SHP77 treated with DMSO at 0.1 percent for 48 hours (cell line): Measurements from ENCODE around the gene BZW2.

Source experiments
- DNase-seq: peaks from one replicate; lab custom pipeline; 2025; lab: John Stamatoyannopoulos, UW

Gene BZW2

DNA sequence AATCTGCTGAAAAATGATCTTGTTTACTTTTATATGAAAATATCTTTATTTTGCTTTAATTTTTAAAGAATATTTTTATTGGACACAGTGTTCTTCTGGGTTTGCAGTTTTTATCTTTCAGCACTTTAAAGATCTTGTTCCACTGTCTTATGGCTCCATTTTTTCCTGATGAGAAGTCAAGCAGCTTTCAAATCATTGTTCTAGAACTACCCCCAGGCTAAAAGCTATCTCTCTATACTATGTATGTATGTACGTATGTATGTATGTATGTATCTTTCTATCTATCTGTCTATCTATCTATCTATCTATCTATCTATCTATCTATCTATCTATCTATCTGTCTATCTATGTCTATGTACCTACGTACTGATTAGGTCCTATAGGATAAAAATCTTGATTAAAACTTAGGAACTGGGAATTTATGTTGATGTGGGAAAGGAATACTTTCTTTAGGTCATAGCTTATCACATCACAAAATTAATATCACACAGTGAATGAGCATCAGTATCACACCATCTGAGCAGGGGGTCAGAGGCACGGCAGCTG is 72.2 kb downstream of the BZW2 start:
- no peak for DNase-seq

- no peak for DNase-seq
Observed at GRCh38 chr7:16719699-16720098, 73.7 kb downstream of the BZW2 start.

- no peak for DNase-seq
Observed at GRCh38 chr7:16721541-16721940, 75.6 kb downstream of the BZW2 start.

- no peak for DNase-seq
Observed at GRCh38 chr7:16724344-16724743, 78.4 kb downstream of the BZW2 start.

- no peak for DNase-seq
Observed at GRCh38 chr7:16726189-16726588, 80.2 kb downstream of the BZW2 start.

GRCh38 chr7:16727736-16728135 is 81.8 kb downstream of the BZW2 start:
- no peak for DNase-seq

DNA sequence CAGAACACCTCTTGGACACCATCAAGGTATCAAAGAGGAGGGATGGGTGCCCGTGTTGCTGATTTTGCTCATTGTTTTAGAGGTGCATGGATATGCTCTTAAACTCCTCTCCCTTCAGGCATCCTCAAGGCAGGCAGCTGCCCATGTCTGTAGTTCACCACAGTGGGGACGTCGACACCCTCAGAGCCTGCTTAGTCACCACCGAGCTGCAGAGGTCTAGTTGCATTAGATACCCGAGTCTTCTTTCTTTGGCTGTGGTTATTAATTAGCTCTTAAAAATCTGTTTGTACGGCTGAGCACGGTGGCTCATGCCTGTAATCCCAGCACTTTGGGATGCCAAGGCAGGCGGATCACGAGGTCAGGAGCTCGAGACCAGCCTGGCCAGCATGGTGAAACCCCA is 82.8 kb downstream of the BZW2 start:
- no peak for DNase-seq

DNA sequence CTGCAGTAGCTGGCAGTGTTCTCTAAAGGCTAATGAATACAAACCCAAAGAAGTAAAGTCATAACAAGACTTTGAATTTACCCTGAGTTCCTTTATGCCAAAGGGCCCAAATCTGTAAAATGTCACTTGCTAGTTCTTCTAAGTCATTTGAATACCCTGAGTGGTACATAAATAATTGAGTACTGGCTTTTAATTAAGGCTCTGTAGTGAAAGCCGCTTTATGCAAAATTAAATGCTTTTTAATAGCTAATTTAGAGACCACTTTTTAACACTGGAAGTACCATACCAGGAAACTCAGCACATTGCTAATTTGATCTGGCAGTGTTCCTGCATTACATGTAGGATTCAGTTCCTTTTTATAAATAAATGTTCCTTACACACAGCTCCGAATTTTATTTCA is 83.6 kb downstream of the BZW2 start:
- DNase-seq = no peak

- no peak for DNase-seq
Observed at GRCh38 chr7:16730937-16731336, 85.0 kb downstream of the BZW2 start.

- DNase-seq = no peak
Observed at GRCh38 chr7:16732828-16733227, 86.8 kb downstream of the BZW2 start.

GRCh38 chr7:16734148-16734726 is 88.3 kb downstream of the BZW2 start:
- no peak for DNase-seq

GRCh38 chr7:16735020-16735419 is 89.0 kb downstream of the BZW2 start:
- DNase-seq = no peak

DNA sequence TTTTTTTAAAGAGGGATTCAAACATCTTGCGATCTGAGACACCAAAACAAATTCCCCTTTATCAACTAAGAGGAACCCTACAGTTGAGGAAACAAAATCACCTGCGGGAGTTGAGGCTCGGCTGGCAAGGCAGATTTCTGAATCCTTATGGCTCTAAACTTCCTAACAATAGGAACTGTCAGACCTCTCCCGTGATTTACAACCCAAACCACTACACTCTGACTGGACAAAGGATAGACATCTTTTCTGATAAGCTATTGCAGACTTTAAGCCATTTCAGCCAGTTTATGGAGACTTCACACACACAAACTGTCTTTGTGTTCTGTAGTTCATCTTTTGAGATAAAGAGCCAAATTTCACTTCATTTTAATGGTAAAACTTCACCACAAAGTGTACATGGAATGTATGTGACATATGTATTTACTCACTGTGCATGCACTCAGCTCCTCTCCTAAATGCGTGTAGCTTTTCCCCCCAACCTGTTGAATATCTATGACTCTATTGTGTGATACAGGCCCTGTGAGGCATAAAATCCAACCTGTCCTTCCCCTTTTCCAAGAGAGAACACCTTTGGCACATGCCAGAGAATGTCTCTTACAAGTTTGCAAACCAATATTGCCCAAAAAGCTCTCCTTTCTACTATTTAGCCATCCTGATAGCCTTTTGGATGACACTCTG is 92.2 kb downstream of the BZW2 start:
- no peak for DNase-seq

- no peak for DNase-seq
Observed at GRCh38 chr7:16739863-16740622, 94.1 kb downstream of the BZW2 start.

DNA sequence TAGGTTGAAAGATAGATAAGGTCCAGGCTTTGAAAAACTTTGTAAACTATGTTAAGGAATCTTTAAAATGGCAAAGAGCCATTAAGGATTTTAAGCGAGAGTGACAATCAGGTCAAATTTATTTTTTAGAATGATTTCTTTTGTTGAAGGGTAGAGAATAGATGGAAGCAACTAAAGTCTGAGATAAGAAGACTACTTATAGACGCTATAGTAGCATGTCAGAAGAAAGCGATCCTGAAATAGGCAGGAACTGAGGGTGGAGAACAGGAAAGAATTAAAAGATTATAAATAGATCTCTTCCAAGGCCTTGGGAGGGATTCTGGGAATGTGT is 94.6 kb downstream of the BZW2 start:
- DNase-seq = no peak

- DNase-seq = no peak
Observed at GRCh38 chr7:16740996-16741395, 95.0 kb downstream of the BZW2 start.

DNA sequence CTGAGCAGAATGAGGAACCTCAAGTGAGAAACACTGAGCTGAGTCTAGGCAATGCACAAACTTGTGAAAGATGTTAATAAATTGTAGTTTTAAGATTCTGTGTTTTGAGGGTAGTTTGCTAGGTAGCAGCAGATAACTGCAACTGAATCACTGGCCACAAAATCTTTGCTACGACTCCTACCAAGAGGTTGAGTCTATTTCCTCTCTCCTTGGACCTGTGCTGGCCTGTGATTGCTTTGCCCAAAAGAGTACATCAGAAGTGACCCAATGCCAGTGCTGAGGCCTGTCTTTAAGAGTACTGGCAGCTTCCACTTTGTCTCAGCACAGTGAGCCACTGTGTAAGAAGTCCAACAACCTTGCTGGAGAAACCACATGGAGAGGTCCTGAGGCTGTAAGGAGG is 95.7 kb downstream of the BZW2 start:
- no peak for DNase-seq

- DNase-seq = no peak
Observed at GRCh38 chr7:16742547-16742946, 96.6 kb downstream of the BZW2 start.

DNA sequence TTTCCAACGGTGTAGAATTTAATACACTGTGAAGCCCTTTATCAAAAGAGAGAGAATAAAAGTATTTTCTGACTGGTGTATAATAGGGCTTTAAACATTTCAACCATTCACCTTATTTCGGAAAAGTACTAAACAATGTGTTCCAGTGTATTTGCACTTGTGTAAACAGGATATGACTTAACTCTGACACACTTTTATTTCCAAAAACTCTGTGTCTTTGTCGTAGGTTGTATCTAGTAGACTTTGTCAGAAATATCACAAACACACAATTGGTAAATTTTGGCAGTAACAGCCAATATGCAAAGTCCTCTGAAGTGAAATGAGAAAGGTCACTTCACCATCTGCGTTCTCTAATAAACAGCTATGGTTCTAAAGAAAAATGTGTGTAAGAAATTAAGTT is 97.3 kb downstream of the BZW2 start:
- DNase-seq = no peak

DNA sequence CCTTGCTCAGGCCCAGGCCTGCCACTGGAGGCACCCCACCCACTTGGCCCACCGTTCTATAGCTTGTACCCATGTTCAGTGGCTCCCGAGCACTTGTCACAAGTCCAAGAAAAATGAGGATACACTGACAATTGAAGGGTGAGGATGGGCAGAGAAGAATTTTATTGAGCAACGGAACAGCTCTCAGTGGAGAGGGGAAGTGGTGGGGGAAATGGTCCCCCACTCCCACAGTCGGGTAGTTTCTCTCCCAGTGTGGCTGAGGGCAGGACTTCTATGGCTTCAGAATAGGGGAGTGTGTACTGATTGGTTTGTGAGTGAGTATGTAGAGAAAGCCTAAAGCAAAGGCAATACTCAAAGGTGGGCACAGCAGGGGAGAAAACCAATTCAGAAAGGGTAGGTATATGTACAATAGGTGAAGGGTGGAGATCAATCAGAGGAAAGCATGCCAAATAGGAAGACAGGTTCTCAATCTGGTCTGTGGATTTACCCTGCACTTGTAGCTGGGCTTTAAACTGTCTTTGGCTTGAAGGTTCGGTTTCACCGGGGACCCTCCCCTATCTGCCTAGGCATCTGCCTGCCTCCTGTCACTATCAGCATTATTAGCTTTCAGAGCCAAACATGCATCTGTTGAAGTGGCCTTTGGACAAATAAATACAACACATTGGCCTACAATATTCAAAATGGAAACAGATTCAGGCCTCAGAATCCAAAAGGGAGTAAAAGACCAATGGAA is 98.7 kb downstream of the BZW2 start:
- DNase-seq = no peak

GRCh38 chr7:16745645-16746044 is 99.7 kb downstream of the BZW2 start:
- no peak for DNase-seq

GRCh38 chr7:16747102-16747501 is 101.1 kb downstream of the BZW2 start:
- DNase-seq = no peak
